ENCODE results near the gene KMT2C.
A peak's percentile ranks its signal among the peaks of the same experiment; 100 is the strongest.
"Not testable (repeated sequence)": the region's sequence is repeated elsewhere in the genome, so short reads cannot be mapped to it uniquely, and the experiment has no call there.

The KMT2C gene

DNA sequence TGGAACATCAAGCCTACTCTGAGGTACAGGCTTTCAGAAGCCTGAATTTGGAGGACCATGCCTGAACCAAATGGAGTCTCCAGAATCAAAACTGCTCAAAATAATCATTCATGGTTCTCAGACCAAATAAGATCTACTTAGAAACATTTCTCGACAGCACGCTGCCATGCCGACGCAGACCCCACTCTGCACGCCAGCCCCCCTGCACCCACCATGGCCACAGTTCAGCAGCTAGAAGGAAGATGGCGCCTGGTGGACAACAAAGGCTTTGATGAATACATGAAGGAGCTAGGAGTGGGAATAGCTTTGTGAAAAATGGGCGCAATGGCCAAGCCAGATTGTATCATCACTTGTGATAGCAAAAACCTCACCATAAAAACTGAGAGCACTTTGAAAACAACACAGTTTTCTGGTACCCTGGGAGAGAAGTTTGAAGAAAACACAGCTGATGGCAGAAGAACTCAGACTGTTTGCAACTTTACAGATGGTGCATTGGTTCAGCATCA, 6.6 kb upstream of the KMT2C start:
- H3K4me1 ChIP-seq (ENCODE audit: control insufficient read depth, insufficient read depth, low read length) = no peaks in the 10 kb centered on the region
- no peaks in the 10 kb centered on the region for H3K9me3 ChIP-seq (ENCODE audit: control insufficient read depth, low read length)
- H3K27ac ChIP-seq (ENCODE audit: insufficient read depth, low read depth, low read length, poor library complexity, severe bottlenecking) = no peak overlapping the region
- H3K4me3 ChIP-seq (ENCODE audit: insufficient read depth, low read depth, low read length) = no peak overlapping the region
- H3K27me3 ChIP-seq (ENCODE audit: control insufficient read depth, insufficient read depth, low read length, poor library complexity, severe bottlenecking) = peaks cover 4% of the 10 kb centered on the region
- WGBS, 2 experiments = 95 to 96% methylated on average over 7 of the region's 7 CpGs
- no peaks in the 10 kb centered on the region for H3K36me3 ChIP-seq (ENCODE audit: control insufficient read depth, insufficient read depth, low read length)

- not testable (repeated sequence) for H3K4me3 ChIP-seq (ENCODE audit: insufficient read depth, low read depth, low read length); H3K36me3 ChIP-seq (ENCODE audit: control insufficient read depth, insufficient read depth, low read length); H3K27ac ChIP-seq (ENCODE audit: insufficient read depth, low read depth, low read length, poor library complexity, severe bottlenecking); H3K27me3 ChIP-seq (ENCODE audit: control insufficient read depth, insufficient read depth, low read length, poor library complexity, severe bottlenecking); H3K4me1 ChIP-seq (ENCODE audit: control insufficient read depth, insufficient read depth, low read length); H3K9me3 ChIP-seq (ENCODE audit: control insufficient read depth, low read length)
- WGBS, 2 experiments = 93 to 94% methylated on average over 6 of the region's 8 CpGs
Measured at GRCh38 chr7:152441810-152442209, 6.0 kb upstream of the KMT2C start.

DNA sequence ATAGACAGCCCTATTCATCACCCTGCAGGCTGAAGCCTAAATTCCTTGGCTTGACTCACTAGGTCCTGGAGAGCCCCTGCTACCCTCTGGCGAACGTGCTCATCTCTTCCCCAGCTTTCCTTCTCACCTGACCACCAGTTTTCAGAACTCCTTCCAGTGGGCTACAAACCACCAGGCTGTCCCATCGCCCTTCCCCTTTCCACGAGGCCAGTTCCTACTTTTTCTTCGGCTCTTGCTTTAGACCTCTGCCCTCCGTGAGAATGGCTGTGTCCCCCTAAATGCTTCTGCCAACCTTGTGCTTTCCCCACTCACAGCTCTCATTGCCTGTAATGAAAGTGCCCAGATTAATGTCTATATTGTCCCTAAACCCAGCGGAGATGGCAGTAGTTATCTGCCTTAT, 5.4 kb upstream of the KMT2C start:
- not testable (repeated sequence) for H3K4me1 ChIP-seq (ENCODE audit: control insufficient read depth, insufficient read depth, low read length); H3K36me3 ChIP-seq (ENCODE audit: control insufficient read depth, insufficient read depth, low read length); H3K27ac ChIP-seq (ENCODE audit: insufficient read depth, low read depth, low read length, poor library complexity, severe bottlenecking); H3K27me3 ChIP-seq (ENCODE audit: control insufficient read depth, insufficient read depth, low read length, poor library complexity, severe bottlenecking); H3K9me3 ChIP-seq (ENCODE audit: control insufficient read depth, low read length); H3K4me3 ChIP-seq (ENCODE audit: insufficient read depth, low read depth, low read length)
- WGBS, 2 experiments = 84 to 90% methylated on average over 7 of the region's 7 CpGs

DNA sequence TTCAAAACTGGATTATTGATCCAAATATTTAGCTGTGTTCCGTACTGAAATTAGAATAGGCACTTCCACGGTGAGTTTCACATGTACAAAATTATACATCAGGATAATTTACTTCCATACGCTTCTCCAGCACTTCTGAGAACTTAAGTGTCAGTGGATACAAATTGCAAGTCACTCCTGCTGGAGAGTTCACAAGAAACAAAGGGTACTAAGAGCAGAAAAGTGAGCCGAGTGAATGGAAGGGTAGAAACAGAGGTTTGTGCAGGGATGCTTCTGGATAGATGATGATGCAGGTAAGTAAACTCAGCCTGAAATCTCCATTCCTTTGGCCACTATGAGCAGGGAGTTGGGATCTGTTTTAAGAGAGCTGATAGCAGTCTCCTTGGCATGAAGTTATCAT, 2.2 kb upstream of the KMT2C start:
- H3K4me1 ChIP-seq (ENCODE audit: control insufficient read depth, insufficient read depth, low read length); H3K4me3 ChIP-seq (ENCODE audit: insufficient read depth, low read depth, low read length); H3K27me3 ChIP-seq (ENCODE audit: control insufficient read depth, insufficient read depth, low read length, poor library complexity, severe bottlenecking); H3K27ac ChIP-seq (ENCODE audit: insufficient read depth, low read depth, low read length, poor library complexity, severe bottlenecking); H3K9me3 ChIP-seq (ENCODE audit: control insufficient read depth, low read length); H3K36me3 ChIP-seq (ENCODE audit: control insufficient read depth, insufficient read depth, low read length): not testable (repeated sequence)
- 78 to 84% methylated on average over 4 of the region's 4 CpGs for WGBS, 2 experiments

GRCh38 chr7:152436931-152437575, 1.2 kb upstream of the KMT2C start:
- not testable (repeated sequence) for H3K27ac ChIP-seq (ENCODE audit: insufficient read depth, low read depth, low read length, poor library complexity, severe bottlenecking); H3K9me3 ChIP-seq (ENCODE audit: control insufficient read depth, low read length); H3K36me3 ChIP-seq (ENCODE audit: control insufficient read depth, insufficient read depth, low read length); H3K27me3 ChIP-seq (ENCODE audit: control insufficient read depth, insufficient read depth, low read length, poor library complexity, severe bottlenecking); H3K4me1 ChIP-seq (ENCODE audit: control insufficient read depth, insufficient read depth, low read length)
- 30% methylated on average over 12 to 13 of the region's 22 CpGs for WGBS, 2 experiments
- peak overlapping the region; percentile 36 for H3K4me3 ChIP-seq (ENCODE audit: insufficient read depth, low read depth, low read length)

GRCh38 chr7:152436111-152436930, 518 bp upstream of the KMT2C start:
- H3K27me3 ChIP-seq (ENCODE audit: control insufficient read depth, insufficient read depth, low read length, poor library complexity, severe bottlenecking) = peaks cover 7% of the 10 kb centered on the region
- no peaks in the 10 kb centered on the region for H3K9me3 ChIP-seq (ENCODE audit: control insufficient read depth, low read length)
- peak overlapping the region; percentile 85 for H3K27ac ChIP-seq (ENCODE audit: insufficient read depth, low read depth, low read length, poor library complexity, severe bottlenecking)
- H3K4me1 ChIP-seq (ENCODE audit: control insufficient read depth, insufficient read depth, low read length) = no peaks in the 10 kb centered on the region
- H3K4me3 ChIP-seq (ENCODE audit: insufficient read depth, low read depth, low read length) = peak overlapping the region; percentile 58
- no peaks in the 10 kb centered on the region for H3K36me3 ChIP-seq (ENCODE audit: control insufficient read depth, insufficient read depth, low read length)
- 0% methylated on average over 122 to 132 of the region's 132 CpGs for WGBS, 2 experiments

DNA sequence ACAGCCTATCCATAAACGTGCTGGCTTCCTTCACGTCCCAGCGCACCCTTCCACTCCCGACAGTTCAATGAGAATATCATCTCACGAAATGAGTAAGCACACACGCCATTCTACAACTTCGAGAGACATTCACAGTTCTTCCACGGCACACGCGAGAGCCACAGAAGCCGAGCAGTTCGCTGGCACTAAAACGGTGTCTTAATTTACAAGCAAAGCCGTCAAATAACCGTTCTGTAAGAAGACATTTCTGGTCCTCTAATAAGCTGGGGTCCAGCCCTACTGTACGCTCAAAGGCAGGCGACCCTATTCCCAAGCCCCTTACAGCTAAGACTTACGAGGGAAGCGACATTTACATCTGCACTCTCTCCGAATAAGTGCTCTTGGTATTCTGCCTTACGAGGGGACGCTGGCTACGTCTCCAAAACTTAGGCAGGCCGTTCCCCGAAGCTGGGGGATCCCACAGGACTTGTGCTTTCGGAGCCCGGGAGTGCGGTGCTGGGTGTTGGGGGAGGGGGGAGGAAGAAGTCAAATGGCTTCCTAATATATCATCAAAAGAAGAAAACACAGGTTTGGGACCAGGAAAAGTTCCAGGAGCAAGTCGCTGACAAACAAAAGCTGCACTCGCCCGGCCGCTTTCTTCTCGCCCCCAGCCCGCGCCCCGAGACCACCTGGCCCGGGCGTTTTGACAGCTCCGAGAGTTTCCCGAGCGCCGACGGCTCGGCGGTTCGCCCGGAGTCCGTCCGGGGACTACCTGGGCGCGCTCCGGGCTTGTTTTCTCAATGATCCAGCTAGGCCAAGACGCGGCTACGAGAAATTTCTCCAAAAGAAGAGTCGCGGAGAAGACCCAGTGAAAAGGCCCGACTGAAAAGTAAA, 1.1 kb downstream of the KMT2C start:
- not testable (repeated sequence) for H3K27me3 ChIP-seq (ENCODE audit: control insufficient read depth, insufficient read depth, low read length, poor library complexity, severe bottlenecking); H3K9me3 ChIP-seq (ENCODE audit: control insufficient read depth, low read length); H3K27ac ChIP-seq (ENCODE audit: insufficient read depth, low read depth, low read length, poor library complexity, severe bottlenecking); H3K4me1 ChIP-seq (ENCODE audit: control insufficient read depth, insufficient read depth, low read length); H3K36me3 ChIP-seq (ENCODE audit: control insufficient read depth, insufficient read depth, low read length)
- peak overlapping the region; percentile 61 for H3K4me3 ChIP-seq (ENCODE audit: insufficient read depth, low read depth, low read length)
- WGBS, 2 experiments = 1% methylated on average over 57 to 58 of the region's 58 CpGs

GRCh38 chr7:152433721-152434490, 1.9 kb downstream of the KMT2C start:
- H3K27ac ChIP-seq (ENCODE audit: insufficient read depth, low read depth, low read length, poor library complexity, severe bottlenecking); H3K9me3 ChIP-seq (ENCODE audit: control insufficient read depth, low read length); H3K36me3 ChIP-seq (ENCODE audit: control insufficient read depth, insufficient read depth, low read length); H3K4me1 ChIP-seq (ENCODE audit: control insufficient read depth, insufficient read depth, low read length); H3K27me3 ChIP-seq (ENCODE audit: control insufficient read depth, insufficient read depth, low read length, poor library complexity, severe bottlenecking): not testable (repeated sequence)
- H3K4me3 ChIP-seq (ENCODE audit: insufficient read depth, low read depth, low read length) = peak overlapping the region; percentile 61
- WGBS, 2 experiments = 68 to 70% methylated on average over 14 to 15 of the region's 15 CpGs

GRCh38 chr7:152432735-152433134, 3.1 kb downstream of the KMT2C start:
- not testable (repeated sequence) for H3K27ac ChIP-seq (ENCODE audit: insufficient read depth, low read depth, low read length, poor library complexity, severe bottlenecking); H3K36me3 ChIP-seq (ENCODE audit: control insufficient read depth, insufficient read depth, low read length); H3K4me1 ChIP-seq (ENCODE audit: control insufficient read depth, insufficient read depth, low read length); H3K27me3 ChIP-seq (ENCODE audit: control insufficient read depth, insufficient read depth, low read length, poor library complexity, severe bottlenecking); H3K9me3 ChIP-seq (ENCODE audit: control insufficient read depth, low read length); H3K4me3 ChIP-seq (ENCODE audit: insufficient read depth, low read depth, low read length)
- 91 to 94% methylated on average over 10 of the region's 10 CpGs for WGBS, 2 experiments

Measured in ectodermal cell (in vitro differentiated cells).